GM18951 (cell line): Measurements from ENCODE around the gene HTRA2.
"Not testable (repeated sequence)": the region's sequence is repeated elsewhere in the genome, so short reads cannot be mapped to it uniquely, and the experiment has no call there.

Experiments
- POLR2A ChIP-seq: IDR thresholded peaks from 4 replicates; pipeline ENCODE4 v1.6.1; 2011; ENCODE audit warnings: mild to moderate bottlenecking; ENCODE audit not compliant: insufficient read length, insufficient read depth; ENCODE audit errors: extremely low read depth
- in situ Hi-C: fragments of 300-500 bp; cut with MboI; formaldehyde crosslinking; loops from one replicate; pipeline ENCODE4 v1.12.0; 2022; ENCODE audit warnings: low sequenced_read_pairs, mixed read lengths, inconsistent platforms; ENCODE audit not compliant: unreplicated experiment

HTRA2 gene

DNA sequence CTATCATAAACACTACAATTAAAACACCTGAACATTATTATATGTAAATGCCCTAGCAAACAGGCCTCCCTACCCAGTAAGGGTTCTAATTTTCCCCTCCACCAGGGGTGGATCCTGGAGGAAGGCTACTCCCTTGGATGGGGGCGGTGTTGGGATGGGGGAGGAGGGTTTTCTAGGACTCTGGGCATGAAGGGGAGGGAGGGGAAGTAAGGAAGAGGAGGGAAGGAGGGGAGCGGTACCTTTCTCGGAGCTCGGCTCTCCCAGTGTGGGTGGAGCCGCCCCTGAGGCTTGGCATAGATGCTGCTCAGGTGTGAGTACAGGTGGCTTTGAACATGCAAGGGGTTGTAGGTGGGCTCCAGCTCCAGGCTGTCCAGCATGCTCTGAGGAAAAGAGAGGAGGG is 30.2 kb downstream of the HTRA2 start:
- TF ChIP-seq POLR2A, result no peak
- in situ Hi-C loops, result no loop called here

DNA sequence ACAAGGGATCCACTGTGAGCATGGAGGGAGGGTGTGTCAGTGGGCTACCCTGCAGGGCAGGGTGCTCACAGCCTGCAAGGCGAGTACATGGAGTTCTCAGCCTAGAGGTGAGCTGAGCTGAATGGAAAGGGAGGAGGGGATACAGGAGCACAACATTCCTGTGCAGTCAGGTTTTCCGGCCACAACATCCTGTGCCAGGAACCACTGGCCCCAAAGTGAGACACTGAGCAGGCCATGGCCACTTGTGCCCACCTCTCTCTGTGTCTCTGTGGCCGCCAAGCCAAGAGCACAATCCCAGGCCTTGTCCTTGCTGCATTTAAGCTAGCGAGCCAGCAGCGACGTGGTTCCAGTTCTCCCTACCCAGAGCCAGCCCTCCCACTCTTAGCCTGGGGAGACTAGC is 30.9 kb downstream of the HTRA2 start:
- TF ChIP-seq POLR2A, result no peak
- in situ Hi-C loops, result no loop called here

DNA sequence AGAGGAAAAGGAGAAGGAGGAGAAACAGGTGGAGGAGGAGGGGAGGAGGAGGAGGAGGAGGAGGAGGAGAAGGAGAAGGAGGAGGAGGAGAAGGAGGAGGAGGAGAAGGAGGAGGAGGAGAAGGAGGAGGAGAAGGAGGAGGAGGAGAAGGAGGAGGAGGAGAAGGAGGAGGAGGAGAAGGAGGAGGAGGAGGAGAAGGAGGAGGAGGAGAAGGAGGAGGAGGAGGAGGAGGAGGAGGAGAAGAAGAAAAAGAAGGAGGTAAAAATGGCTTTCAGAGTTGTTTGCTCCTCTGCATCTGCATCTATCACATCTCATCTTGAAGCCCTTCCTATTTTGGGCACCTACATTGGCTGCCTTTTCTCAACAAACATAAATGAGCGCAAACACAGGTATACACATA is 31.3 kb downstream of the HTRA2 start:
- in situ Hi-C loops, result not testable (repeated sequence)

DNA sequence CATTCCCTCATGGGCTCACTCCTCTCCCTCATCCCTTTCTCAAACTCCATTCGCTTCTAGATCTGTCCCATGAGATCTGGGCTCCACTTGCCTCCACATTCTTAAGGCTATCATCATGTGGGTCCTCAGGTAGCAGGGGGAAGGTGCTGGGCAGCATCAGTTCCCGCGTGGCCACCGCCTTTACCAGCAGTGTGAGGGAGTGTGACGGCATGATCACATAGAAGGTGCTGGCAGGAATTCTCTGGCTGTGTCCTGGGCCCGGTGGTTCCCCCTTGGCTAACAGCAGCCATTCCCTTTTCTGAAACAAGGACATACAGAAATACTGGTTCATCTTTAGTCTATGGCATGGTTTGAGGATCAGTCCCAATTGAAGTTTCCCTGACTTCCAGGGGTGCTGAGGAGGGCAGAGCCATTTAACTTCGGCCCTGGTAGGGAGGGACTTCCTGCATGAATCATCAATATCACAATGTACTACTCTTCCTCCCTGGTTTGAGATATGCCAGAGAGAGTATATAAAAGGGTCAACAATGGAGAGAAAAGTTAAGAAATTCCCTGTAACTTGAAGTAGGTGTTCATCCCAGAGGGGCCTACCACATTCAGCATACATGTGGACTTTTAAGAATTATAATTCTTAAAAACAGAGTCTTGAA is 32.5 kb downstream of the HTRA2 start:
- in situ Hi-C loops, result no loop called here
- no peak for TF ChIP-seq POLR2A

DNA sequence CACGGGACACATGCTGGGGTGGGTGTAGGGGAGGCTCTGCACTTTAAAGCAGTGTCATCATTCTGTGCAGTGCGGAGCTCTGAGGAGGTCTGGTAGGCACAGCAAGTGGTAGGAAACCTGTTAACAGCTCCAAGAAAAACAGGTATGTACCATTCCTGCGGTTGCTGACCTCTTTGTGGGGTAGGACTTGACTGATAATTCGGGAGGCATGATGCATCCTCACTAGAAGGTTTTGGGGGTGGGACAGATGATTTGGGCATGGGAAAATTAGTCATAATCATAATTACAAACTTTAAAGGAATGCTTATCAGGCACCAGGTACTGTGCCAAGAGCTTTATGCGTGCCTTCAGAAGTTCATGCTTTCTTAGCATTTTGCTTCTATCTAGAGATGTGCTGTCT is 34.5 kb downstream of the HTRA2 start:
- in situ Hi-C loops, result no loop called here
- no peak for TF ChIP-seq POLR2A

DNA sequence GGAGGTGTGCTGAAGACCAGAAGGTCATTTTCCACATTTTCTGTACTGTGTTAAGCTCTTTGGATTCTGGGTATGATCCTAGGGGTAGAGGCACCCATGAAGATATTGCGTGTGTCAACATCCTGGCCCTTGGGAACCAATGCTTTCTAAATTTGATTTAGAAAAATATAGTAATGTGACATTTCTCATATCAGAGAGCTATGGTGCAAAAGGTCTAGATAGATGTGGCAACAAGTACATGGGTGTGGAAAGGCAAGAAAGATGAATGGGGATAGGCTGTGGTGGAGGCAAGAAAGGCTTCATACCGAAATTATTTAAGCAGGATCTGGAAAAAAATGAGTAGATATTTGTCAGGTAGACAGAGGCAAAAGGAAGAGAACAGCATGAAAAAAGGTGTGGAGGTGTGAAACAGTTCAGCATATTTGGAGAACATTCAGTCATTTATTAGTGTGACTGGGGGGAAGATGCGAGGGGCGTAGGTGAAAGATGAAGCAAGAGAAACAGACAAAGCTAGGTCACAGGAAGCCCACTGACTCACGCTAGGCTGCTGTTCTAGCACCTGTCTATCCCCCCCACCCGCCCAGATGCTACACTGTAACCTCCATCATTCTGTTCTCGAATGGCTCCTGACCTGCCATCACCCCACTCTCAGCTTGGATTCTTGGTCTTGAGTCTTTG is 36.5 kb downstream of the HTRA2 start:
- in situ Hi-C loops, result no loop called here

DNA sequence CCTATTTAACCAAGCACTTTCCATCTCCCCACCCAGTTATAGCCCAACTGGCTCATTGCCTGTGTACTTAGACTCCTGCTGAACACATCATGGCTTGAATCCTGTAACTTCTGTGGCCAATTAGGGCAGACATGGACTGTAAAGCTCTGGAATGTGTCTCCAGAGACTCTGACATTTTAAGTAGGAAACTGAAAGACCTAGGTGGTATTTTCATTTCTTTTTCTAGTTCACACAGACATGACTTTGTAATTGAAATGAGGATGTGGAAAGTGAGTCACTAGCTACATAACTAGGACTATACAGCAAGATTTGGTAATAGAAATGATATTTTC is 37.0 kb downstream of the HTRA2 start:
- TF ChIP-seq POLR2A, result no peak
- in situ Hi-C loops, result no loop called here

More for the DNA sequence above, 36.5 kb downstream of the HTRA2 start:
- TF ChIP-seq POLR2A, result no peak

DNA sequence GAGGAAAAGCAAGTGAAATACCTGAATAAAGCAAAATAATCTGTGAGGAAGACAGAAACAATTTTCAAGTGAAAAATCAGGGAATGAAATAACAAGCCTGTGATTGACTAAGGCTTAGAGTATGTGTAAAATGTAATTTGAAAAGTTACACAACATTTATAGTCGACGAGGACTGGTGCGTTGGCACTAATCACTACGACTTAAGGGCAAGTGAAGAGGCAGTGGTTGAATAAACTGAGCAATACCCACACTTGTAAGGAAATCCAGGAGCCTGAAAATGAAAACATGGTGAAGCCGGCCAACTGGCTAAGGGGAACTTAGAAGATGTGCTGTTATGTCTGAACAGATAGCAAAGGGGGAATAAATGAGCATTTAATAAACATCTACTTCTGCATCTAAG is 38.1 kb downstream of the HTRA2 start:
- TF ChIP-seq POLR2A, result no peak
- in situ Hi-C loops, result no loop called here

DNA sequence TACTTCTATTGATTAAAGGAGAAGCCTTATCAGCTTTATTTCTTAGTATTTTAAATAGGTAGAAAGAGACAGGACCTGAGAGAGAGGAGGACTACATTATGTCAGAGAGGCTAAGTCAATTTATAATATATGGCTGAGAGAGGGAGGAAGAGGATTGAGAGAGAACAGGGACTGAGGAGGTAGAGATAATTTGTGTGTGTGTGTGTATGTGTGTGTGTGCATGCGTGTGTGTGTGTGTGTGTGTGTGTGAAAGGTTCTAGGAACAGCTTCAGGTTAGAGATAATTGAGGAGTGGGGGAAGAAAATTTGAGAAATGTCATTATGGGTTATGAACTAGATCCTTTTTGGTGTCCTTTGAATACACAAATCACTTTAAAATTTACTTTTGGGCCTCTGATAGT is 40.0 kb downstream of the HTRA2 start:
- in situ Hi-C loops, result no loop called here
- no peak for TF ChIP-seq POLR2A

DNA sequence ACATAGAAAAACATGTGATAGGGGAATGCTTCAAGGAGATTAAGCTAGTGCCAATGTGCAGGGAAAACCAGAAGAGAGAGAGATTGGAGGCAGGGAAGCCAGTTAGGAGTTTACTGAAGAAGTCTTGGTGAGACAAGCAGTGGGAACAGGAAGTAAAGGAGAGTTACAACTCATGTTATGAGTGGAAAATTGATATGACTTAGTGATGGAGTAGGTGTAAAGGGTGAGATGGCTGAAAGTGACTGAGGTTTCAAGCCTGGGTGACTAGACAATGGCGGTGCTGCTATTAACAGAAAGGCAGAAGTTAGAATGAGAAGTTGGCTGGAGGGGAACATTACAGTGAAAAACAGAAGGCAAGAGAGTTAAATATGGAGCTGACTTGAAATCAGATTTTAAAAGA is 41.3 kb downstream of the HTRA2 start:
- in situ Hi-C loops, result no loop called here
- TF ChIP-seq POLR2A, result no peak

DNA sequence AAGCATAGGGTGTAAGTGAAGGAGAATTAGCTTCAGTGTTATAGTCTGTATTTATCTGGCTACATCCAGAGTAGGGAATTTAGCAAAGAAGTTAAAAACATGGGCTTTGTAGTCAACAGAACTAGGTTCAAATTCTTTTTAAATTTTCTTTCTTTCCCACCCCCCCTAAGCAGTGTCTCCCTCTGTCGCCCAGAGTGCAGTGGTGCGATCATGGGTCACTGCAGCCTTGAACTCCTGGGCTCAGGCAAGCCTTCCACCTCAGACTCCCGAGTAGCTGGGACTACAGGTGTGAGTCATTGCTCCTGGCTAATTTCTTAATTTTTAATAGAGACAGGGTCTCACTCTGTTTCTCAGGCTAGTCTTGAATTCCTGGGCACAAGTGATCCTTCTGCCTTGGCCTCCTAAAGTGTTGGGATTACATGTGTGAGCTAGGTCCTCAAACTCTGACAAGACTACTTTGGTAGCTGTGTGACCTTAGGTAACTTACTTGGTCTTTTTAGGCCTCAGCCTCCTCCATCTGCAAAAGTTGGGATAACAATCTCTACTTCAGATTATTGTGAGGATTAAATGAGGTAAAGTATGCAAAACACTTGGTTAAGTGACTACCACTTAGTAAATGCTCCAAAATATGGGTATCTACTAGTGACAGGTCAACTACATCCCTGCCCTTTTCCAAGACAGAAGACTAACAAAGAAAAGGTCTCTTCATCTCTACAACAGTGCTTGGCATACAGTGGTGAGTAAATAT is 42.6 kb downstream of the HTRA2 start:
- in situ Hi-C loops, result no loop called here
- no peak for TF ChIP-seq POLR2A

DNA sequence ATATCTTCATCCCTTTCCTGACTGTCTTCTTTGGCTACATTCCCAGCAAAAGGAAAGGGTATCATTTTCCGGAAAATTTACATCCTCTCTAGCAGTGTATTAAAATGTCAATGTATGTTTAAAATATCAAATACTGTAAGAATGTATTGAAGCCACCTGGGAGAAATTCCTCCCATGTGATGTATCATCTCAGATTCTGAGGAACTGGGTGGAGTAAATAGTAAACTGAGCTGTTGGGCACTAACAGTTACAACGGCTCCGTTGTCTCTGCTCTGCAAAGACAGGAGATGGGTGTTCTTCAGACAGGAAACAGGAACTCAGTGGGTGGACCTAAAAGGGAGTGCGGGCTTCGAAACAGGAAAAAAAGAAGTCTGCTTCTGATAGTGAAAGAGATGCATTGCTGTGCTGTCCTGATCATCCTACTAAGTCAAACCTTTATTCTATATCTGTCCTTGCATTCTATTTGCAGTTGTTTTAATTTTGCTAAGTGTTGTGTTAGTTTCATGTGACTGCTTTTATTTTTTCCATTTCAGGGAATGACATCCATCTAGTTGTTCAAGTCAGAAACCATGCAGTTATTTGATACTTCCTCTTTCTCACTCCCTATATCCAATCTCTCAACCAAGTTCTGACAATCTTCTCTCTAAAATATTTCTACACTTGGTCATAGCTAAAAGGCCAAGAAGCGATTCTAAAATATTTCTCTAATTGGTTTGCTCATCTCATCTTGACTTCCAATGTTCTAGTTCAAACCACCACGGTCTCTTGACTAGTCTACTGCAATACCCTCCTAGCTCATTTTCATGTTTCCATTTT is 44.2 kb downstream of the HTRA2 start:
- peak; percentile 49 for TF ChIP-seq POLR2A
- in situ Hi-C loops, result no loop called here

DNA sequence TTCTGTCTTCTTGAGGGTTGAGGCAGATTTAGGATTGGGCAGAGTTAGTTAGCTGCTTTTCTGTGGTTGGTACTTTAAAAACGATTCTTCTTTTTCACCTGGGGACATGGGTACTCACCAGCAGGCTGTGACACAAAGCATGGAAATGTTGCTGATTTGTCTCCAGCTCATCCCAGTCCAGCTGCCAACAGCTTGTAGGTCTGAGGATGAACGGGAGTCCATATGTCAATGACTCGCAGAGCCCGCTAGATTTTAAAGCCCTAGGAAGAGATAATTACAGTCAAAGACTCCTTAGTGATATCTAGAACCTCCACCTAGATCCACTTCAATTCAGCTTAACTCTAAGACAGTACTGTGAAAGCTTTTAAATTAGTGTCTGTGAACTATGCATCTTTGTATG is 45.6 kb downstream of the HTRA2 start:
- in situ Hi-C loops, result no loop called here
- TF ChIP-seq POLR2A, result no peak

DNA sequence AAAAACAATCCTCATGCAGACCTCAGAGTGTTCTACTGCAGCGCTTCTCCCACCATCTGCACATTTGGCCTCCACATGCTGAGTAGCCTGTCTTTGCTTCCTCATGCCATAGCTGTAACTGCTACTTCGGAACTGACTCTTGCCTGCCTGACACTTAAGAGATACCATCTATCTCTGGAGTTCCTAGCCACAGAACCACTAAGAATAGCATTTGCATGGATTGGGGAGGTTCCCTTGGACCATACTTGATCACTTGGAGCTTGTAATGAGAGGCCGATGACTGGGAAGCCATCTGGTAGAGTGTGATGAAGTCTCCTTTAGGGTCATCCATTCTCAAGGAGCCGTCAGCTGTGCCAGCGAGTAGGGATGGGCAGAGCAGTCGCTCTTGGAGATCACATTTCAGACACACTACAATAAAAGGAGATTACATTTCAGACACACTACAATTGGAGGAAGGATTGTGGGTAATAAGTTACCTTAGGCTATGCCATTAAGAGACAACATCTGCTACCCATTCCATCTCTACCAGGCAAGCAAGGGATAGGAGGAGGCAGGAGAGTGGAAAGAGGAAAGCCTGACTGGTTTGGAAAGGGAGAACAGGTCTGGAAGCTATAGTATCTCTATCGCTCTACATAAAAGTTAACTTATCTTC is 46.6 kb downstream of the HTRA2 start:
- TF ChIP-seq POLR2A, result no peak
- in situ Hi-C loops, result no loop called here
